GM12891 (cell line): Measurements from ENCODE around the gene MARK3.

Experiments used
- DNase-seq: peaks from one replicate; pipeline ENCODE4 v3.0.0; 2011; ENCODE audit warnings: low spot score; ENCODE audit not compliant: insufficient read length
- FAIRE-seq: peaks from 2 replicates; lab custom pipeline; 2011; peaks lifted over from hg19 to GRCh38; lab: Jason Lieb, UNC
- PAX5 ChIP-seq: IDR thresholded peaks from 2 replicates; pipeline ENCODE4 v1.6.1; 2011; ENCODE audit warnings: low read length, moderate library complexity, mild to moderate bottlenecking; ENCODE audit not compliant: insufficient read depth, severe bottlenecking
- POLR2A ChIP-seq: IDR thresholded peaks from 2 replicates; pipeline ENCODE4 v1.6.1; 2011; ENCODE audit warnings: low read depth, low read length, control low read depth
- POLR2AphosphoS5 ChIP-seq: IDR thresholded peaks from 2 replicates; pipeline ENCODE4 v1.6.1; 2011; ENCODE audit warnings: low read depth, low read length, control low read depth
- POU2F2 ChIP-seq: IDR thresholded peaks from 2 replicates; pipeline ENCODE4 v1.6.1; 2011; ENCODE audit warnings: low read depth, mild to moderate bottlenecking, control low read depth, low read length, moderate library complexity
- SPI1 ChIP-seq: IDR thresholded peaks from 2 replicates; pipeline ENCODE4 v1.6.1; 2011; ENCODE audit warnings: low read depth, low read length, control low read depth
- TAF1 ChIP-seq: IDR thresholded peaks from 2 replicates; pipeline ENCODE4 v1.6.1; 2011; ENCODE audit warnings: low read depth, low read length, control low read depth

MARK3 gene

GRCh38 chr14:103366741-103367140 is 18.5 kb upstream of the MARK3 start:
- no peak for DNase-seq
- TF ChIP-seq SPI1 (no peak), TAF1 (no peak), POLR2AphosphoS5 (no peak), POU2F2 (no peak), PAX5 (no peak), POLR2A (no peak)
- FAIRE-seq = no peak

GRCh38 chr14:103367995-103368394 is 17.2 kb upstream of the MARK3 start:
- no peak for TF ChIP-seq SPI1
- TF ChIP-seq POU2F2 = no peak
- TF ChIP-seq PAX5 = no peak
- TF ChIP-seq POLR2A = no peak
- DNase-seq (no peak), FAIRE-seq (no peak)

GRCh38 chr14:103370087-103370486 is 15.1 kb upstream of the MARK3 start:
- TF ChIP-seq POLR2AphosphoS5 (no peak), TAF1 (no peak), SPI1 (no peak), PAX5 (no peak), POLR2A (no peak), POU2F2 (no peak)
- DNase-seq (no peak), FAIRE-seq (no peak)

- FAIRE-seq = no peak
- TF ChIP-seq TAF1 (no peak), SPI1 (no peak), PAX5 (no peak), POLR2A (no peak), POU2F2 (no peak), POLR2AphosphoS5 (no peak)
- DNase-seq = no peak
These were observed 13.2 kb upstream of the MARK3 start for GRCh38 chr14:103372017-103372416.

GRCh38 chr14:103372552-103373304 is 12.5 kb upstream of the MARK3 start:
- FAIRE-seq (no peak), DNase-seq (no peak)
- no peak for TF ChIP-seq PAX5
- no peak for TF ChIP-seq POLR2AphosphoS5
- no peak for TF ChIP-seq SPI1
- no peak for TF ChIP-seq POLR2A
- TF ChIP-seq TAF1 = no peak
- no peak for TF ChIP-seq POU2F2

- FAIRE-seq (no peak), DNase-seq (no peak)
- no peak for TF ChIP-seq PAX5
- TF ChIP-seq POLR2AphosphoS5 = no peak
- TF ChIP-seq SPI1 = no peak
- no peak for TF ChIP-seq POU2F2
- TF ChIP-seq POLR2A = no peak
- TF ChIP-seq TAF1 = no peak
These were observed 11.1 kb upstream of the MARK3 start for GRCh38 chr14:103374121-103374520.

- no peak for FAIRE-seq
- DNase-seq = no peak
- no peak for TF ChIP-seq POU2F2
- no peak for TF ChIP-seq POLR2AphosphoS5
- TF ChIP-seq TAF1 = no peak
- no peak for TF ChIP-seq POLR2A
- no peak for TF ChIP-seq SPI1
- no peak for TF ChIP-seq PAX5
These were observed 7.6 kb upstream of the MARK3 start for GRCh38 chr14:103377522-103378037.

- FAIRE-seq (no peak), DNase-seq (no peak)
- no peak for TF ChIP-seq SPI1
- TF ChIP-seq TAF1 = no peak
- no peak for TF ChIP-seq POLR2AphosphoS5
- TF ChIP-seq POLR2A = no peak
- TF ChIP-seq POU2F2 = no peak
- TF ChIP-seq PAX5 = no peak
These were observed 7.0 kb upstream of the MARK3 start for GRCh38 chr14:103378038-103378854.

GRCh38 chr14:103380719-103381377 is 4.4 kb upstream of the MARK3 start:
- FAIRE-seq (no peak), DNase-seq (no peak)
- TF ChIP-seq TAF1 (no peak), POLR2AphosphoS5 (no peak), SPI1 (no peak), PAX5 (no peak), POU2F2 (no peak), POLR2A (no peak)
